HuH-7 (cell line): ENCODE results near the gene OR6C65.

ENCODE experiments used
- DNase-seq: peaks from one replicate; pipeline ENCODE4 v3.0.0; 2011; ENCODE audit warnings: low spot score

OR6C65 gene

DNA sequence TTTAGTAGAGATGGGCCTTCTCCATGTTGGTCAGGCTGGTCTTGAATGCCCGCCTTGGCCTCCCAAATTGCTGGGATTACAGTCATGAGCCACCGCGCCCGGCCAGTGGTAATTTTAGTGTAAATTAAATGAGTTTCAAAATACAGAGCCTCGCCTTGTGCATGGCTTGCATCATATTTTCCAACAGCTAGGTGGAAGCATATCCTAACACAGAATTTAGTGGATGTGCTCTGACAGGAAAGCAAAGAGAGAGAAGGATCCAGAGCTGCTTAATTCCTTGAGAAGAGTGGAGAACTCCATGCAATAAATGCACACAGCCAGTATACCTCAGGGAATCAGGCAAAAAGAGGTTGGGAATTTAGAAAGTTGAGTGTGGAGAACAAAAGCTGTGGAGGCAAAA is 46.0 kb downstream of the OR6C65 start:
- no peak for DNase-seq

DNA sequence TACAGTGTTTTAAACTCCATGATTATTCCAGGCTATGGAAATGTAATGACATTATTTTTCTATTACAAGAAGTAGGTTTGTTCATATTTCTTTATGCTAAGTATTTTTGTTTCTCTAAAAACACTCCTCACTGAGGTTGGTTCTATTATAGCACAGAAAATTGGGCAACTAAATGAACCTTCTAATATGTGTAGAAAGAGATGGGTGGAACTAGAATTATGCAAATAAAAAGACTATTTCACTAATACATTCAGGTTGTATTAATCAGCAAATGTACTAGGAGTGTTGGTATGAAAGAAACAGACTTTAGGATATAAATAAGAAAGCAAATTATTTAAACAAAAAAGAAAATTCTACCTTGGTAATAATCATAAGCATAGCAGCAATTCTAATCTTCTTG is 48.5 kb downstream of the OR6C65 start:
- no peak for DNase-seq
